Common myeloid progenitor, CD34-positive (primary cell): ENCODE measurements around the gene OR5L2. TPM values are rescaled to one million over a fixed set of nuclear protein-coding genes. Genes with fewer than 3 reads are reported as not detected.

ENCODE experiments used
- CTCF ChIA-PET: fragments of 350-600 bp; sonication (Branson Sonifier 250); formaldehyde crosslinking; loops from one replicate; lab custom pipeline; 2021; ENCODE audit warnings: antibody characterized with exemption; lab: Charles Lee
- POLR2A ChIA-PET: fragments of 350-600 bp; sonication (Branson Sonifier 250); formaldehyde crosslinking; loops from one replicate; lab custom pipeline; 2021; ENCODE audit warnings: antibody characterized with exemption; lab: Charles Lee
- DNase-seq, 3 donors: peaks; one replicate each; pipeline versions ENCODE4 v3.0.0 to v3.0.0-alpha.2; 2013
- H3K27ac ChIP-seq, 2 experiments: 1 replicate in 1 of 2; 2 replicates in 1 of 2; pipeline ENCODE4 v1.7.0; 2013; ENCODE audit warnings: inconsistent platforms in 2 of 2, low read length in 2 of 2, mild to moderate bottlenecking in 2 of 2, low read depth in 1 of 2, moderate library complexity in 1 of 2; ENCODE audit not compliant: severe bottlenecking in 2 of 2, insufficient read depth in 1 of 2, poor library complexity in 1 of 2
- H3K27me3 ChIP-seq, 5 experiments: replicated peaks in 2 of 5; 1 replicate in 3 of 5; 2 replicates in 2 of 5; pipeline versions ENCODE4 v1.6.1 to v1.7.0; 2013; ENCODE audit warnings: low read length in 4 of 5, mild to moderate bottlenecking in 2 of 5, moderate library complexity in 2 of 5, inconsistent platforms in 1 of 5; ENCODE audit not compliant: insufficient read depth in 5 of 5, control insufficient read depth in 4 of 5
- H3K36me3 ChIP-seq, 4 experiments: 1 replicate in 2 of 4; 2 replicates in 2 of 4; pipeline versions ENCODE4 v1.6.1 to v1.7.0; 2013; ENCODE audit warnings: low read length in 3 of 4, control low read depth in 1 of 4, mild to moderate bottlenecking in 1 of 4; ENCODE audit not compliant: control insufficient read depth in 4 of 4, insufficient read depth in 4 of 4
- H3K4me1 ChIP-seq, 4 experiments: 1 replicate in 3 of 4; 2 replicates in 1 of 4; pipeline versions ENCODE4 v1.6.1 to v1.7.1; 2013; ENCODE audit warnings: low read length in 3 of 4, mild to moderate bottlenecking in 3 of 4, control low read depth in 1 of 4, inconsistent platforms in 1 of 4, moderate library complexity in 1 of 4; ENCODE audit not compliant: control insufficient read depth in 4 of 4, insufficient read depth in 4 of 4; ENCODE audit errors: control extremely low read depth in 1 of 4
- H3K4me3 ChIP-seq, 7 experiments: 1 replicate in 4 of 7; 2 replicates in 3 of 7; pipeline versions ENCODE4 v1.5.1 to v1.7.0; 2013; ENCODE audit warnings: mild to moderate bottlenecking in 7 of 7, low read length in 6 of 7, moderate library complexity in 6 of 7, inconsistent platforms in 2 of 7, low read depth in 2 of 7, control low read depth in 1 of 7; ENCODE audit not compliant: insufficient read depth in 4 of 7, control insufficient read depth in 1 of 7; ENCODE audit errors: extremely low read depth in 1 of 7
- H3K9me3 ChIP-seq, 5 experiments: 1 replicate in 4 of 5; 2 replicates in 1 of 5; pipeline versions ENCODE4 v1.6.1 to v1.7.1; 2013; ENCODE audit warnings: low read length in 4 of 5, mild to moderate bottlenecking in 2 of 5, inconsistent platforms in 1 of 5, low read depth in 1 of 5, moderate library complexity in 1 of 5; ENCODE audit not compliant: control insufficient read depth in 4 of 5, insufficient read depth in 2 of 5; ENCODE audit errors: control extremely low read depth in 1 of 5
- WGBS: methylation state at CpG from one replicate; pipeline ENCODE4 v1.1.5; 2013; ENCODE audit not compliant: insufficient coverage; 5-methylcytosine and 5-hydroxymethylcytosine counted together
- polyA plus RNA-seq: library from polyadenylated mRNA; unstranded; fragments of 120-200 nt; gene quantifications from one replicate; pipeline ENCODE4 v1.2.1, GENCODE V29; 2013

OR5L2 gene
- not detected for polyA plus RNA-seq

DNA sequence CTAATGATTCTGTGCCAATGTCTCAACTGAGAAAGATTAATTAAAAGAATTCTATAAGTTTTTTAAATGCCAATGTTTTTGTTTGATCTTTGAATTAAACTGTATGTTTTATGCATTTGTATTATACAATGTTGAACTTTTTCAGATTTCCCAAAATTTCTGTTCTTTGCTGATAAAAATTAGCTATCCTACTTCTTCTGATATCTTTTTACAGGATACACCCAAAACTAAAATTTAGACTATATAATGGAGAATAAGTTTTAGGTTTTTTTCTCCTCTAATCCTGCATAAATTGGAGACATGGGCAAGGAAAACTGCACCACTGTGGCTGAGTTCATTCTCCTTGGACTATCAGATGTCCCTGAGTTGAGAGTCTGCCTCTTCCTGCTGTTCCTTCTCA lies at the start of gene OR5L2:
TSS of gene OR5L2 (plus strand) at position 301 of the 400 bp plus-strand sequence. CDS start at position 301, 0 bp downstream.
- no peak within 1 kb of the TSS for H3K4me3 ChIP-seq
- DNase-seq, result no peak
- no peaks in the 10 kb centered on the region for H3K36me3 ChIP-seq
- no peaks in the 10 kb centered on the region for H3K4me1 ChIP-seq
- ChIA-PET POLR2A (no interaction called here), CTCF (interaction anchor here (0.6 kb wide), 1 partner anchor 653 kb away, joined by 3 read pairs; no protein-coding TSS in a partner anchor)
- H3K27me3 ChIP-seq, result no peaks in the 10 kb centered on the region
- H3K27ac ChIP-seq, result no peak within 1 kb of the TSS
- no peaks in the 10 kb centered on the region for H3K9me3 ChIP-seq

DNA sequence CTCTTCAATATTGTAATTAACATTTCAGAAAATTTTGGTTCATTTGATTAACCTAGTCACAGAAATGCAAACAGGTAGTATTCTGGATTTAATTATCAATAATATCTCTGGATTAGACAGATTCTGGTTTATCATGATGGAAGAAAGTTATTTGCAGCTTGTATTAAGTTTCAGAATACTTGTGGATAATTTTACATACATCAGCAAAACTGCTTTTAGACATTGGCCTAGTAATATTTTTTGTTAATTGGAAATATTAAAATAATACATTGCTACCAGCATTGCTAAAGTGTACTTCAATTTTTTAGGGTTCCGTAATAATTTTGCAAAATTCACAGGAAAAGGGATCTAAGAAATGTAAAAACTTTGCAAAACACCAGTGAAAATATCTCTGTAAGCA lies 35.4 kb upstream of the OR5L2 start:
- DNase-seq, result no peak
- Histone ChIP-seq H3K27me3 (no peaks in the 10 kb centered on the region), H3K4me1 (no peaks in the 10 kb centered on the region), H3K4me3 (no peak overlapping the region), H3K9me3 (peaks cover 0 to 3% (median 0%) of the 10 kb centered on the region in 5 experiments), H3K36me3 (no peaks in the 10 kb centered on the region), H3K27ac (no peak overlapping the region)
- ChIA-PET POLR2A (no interaction called here), CTCF (no interaction called here)
- WGBS, result no CpG with 5 or more reads among the region's 1 CpG

DNA sequence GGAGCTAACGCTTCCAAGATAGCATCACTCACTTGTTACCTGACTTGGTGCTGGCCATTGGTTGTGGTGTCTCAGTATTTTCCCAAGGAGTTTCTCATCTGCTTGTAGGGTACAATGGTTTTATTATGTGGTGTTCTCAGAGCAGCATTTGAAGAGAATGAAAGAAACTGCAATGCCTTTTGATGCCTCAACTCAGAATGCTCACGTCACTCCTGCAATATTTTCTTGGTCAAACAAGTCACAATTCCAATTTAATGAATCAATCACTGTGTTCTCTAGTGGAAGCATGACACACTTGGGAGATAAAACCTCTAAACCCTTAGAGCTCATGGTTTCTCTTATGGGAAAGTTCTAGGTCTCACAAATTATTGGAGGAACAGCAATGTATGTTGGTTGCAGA lies 33.7 kb upstream of the OR5L2 start:
- ChIA-PET CTCF (no interaction called here), POLR2A (no interaction called here)
- WGBS, result 80% methylated on average over 2 of the region's 2 CpGs
- no peaks in the 10 kb centered on the region for H3K4me1 ChIP-seq
- H3K27ac ChIP-seq, result no peak overlapping the region
- H3K9me3 ChIP-seq, result peaks cover 0 to 3% (median 0%) of the 10 kb centered on the region in 5 experiments
- no peak for DNase-seq
- no peaks in the 10 kb centered on the region for H3K36me3 ChIP-seq
- no peaks in the 10 kb centered on the region for H3K27me3 ChIP-seq
- H3K4me3 ChIP-seq, result no peak overlapping the region

DNA sequence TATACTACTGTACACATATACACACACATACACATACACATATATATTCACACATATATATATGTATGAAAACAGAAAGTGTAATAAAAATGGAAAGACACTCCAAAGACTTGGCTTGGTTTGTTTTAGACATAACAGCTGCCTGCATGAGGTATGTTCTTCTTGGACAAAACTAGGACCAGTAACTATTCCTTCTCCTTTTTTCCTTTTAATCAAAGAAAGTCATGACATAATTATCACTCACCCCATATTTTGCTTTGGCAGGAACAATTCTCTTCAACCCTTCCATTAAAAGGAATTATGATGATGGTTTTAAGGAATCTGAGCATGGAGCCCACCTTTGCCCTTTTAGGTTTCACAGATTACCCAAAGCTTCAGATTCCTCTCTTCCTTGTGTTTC lies 31.8 kb upstream of the OR5L2 start, which contains the start of gene OR5D14:
TSS of gene OR5D14 (plus strand) at position 301 of the 400 bp plus-strand sequence. CDS start at position 301, 0 bp downstream.
- H3K4me3 ChIP-seq, result no peak within 1 kb of the TSS
- H3K27me3 ChIP-seq, result no peaks in the 10 kb centered on the region
- H3K9me3 ChIP-seq, result peaks cover 0 to 2% (median 0%) of the 10 kb centered on the region in 5 experiments
- ChIA-PET CTCF (no interaction called here), POLR2A (no interaction called here)
- no peak within 1 kb of the TSS for H3K27ac ChIP-seq
- no peaks in the 10 kb centered on the region for H3K36me3 ChIP-seq
- no peak for DNase-seq
- no peaks in the 10 kb centered on the region for H3K4me1 ChIP-seq

DNA sequence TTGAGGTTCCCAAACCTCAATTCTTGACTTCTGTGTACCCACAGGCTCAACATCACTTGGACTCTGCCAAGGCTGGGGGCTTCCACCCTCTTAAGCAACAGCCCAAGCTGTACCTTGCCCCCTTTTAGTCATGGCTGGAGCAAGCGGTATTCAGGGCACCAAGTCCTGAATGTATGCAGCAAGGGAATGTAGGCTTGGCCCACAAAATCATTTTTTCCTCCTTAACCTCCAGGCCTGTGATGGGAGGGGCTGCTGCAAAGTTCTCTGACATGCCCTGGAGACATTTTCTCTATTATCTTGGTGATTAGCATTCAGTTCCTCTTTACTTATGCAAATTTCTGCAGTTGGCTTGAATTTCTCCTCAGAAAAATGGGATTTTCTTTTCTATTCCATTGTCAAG lies 20.8 kb upstream of the OR5L2 start:
- peaks cover 0 to 5% (median 0%) of the 10 kb centered on the region in 5 experiments for H3K9me3 ChIP-seq
- CTCF ChIA-PET, result no interaction called here
- H3K27ac ChIP-seq, result no peak overlapping the region
- WGBS, result no CpG with 5 or more reads among the region's 1 CpG
- no peak overlapping the region for H3K4me3 ChIP-seq
- no peaks in the 10 kb centered on the region for H3K4me1 ChIP-seq
- DNase-seq, result no peak
- no peaks in the 10 kb centered on the region for H3K36me3 ChIP-seq
- H3K27me3 ChIP-seq, result no peaks in the 10 kb centered on the region
- POLR2A ChIA-PET, result no interaction called here

DNA sequence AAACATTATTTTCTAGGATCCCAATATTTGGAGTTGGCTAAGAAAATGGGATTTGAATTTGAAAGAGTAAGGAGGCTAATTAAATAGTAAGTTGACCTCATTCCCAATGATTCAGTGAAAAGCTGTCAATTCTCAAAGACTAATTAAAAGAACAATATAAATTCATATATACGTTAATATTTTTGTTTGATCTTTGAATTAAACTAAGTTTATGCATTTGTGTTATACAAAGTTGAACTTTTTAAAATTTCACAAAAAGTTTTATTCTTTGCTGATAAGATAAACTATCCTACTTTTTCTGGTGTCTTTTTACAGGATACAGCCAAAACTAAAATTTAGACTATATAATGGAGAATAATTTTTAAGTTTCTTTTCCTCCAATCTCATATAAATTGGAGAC lies 16.0 kb upstream of the OR5L2 start, which contains the start of gene OR5L1:
TSS of gene OR5L1 (plus strand) at position 301 of the 400 bp plus-strand sequence. CDS start 100 bp downstream, outside the sequence.
- POLR2A ChIA-PET, result no interaction called here
- Histone ChIP-seq H3K27me3 (no peaks in the 10 kb centered on the region), H3K4me1 (no peaks in the 10 kb centered on the region), H3K4me3 (no peak within 1 kb of the TSS), H3K36me3 (no peaks in the 10 kb centered on the region), H3K9me3 (peaks cover 0 to 3% (median 0%) of the 10 kb centered on the region in 5 experiments), H3K27ac (no peak within 1 kb of the TSS)
- DNase-seq, result no peak
- CTCF ChIA-PET, result no interaction called here
- no CpG with 5 or more reads among the region's 1 CpG for WGBS

DNA sequence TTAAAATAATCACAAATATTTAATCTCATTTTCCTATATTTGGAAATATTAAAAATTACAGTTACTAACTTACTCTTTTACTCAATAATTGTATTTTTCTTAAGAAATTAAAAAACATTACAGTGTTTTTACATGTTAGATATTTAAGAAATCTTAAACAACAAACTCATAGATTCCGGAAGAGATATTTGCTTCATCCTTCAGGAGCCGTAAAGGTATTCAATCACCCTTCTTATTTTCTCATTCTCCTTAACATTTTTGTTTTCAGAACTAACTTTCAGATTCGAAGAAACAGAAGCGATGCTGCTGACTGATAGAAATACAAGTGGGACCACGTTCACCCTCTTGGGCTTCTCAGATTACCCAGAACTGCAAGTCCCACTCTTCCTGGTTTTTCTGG lies 7.7 kb upstream of the OR5L2 start, which contains the start of gene OR5D18:
TSS of gene OR5D18 (plus strand) at position 301 of the 400 bp plus-strand sequence. CDS start at position 301, 0 bp downstream.
- Histone ChIP-seq H3K27me3 (no peaks in the 10 kb centered on the region), H3K36me3 (no peaks in the 10 kb centered on the region), H3K27ac (no peak within 1 kb of the TSS), H3K4me3 (no peak within 1 kb of the TSS), H3K4me1 (no peaks in the 10 kb centered on the region), H3K9me3 (peaks cover 0 to 3% (median 0%) of the 10 kb centered on the region in 5 experiments)
- DNase-seq, result no peak
- POLR2A ChIA-PET, result no interaction called here
- CTCF ChIA-PET, result no interaction called here
- WGBS, result 93% methylated on average over 3 of the region's 5 CpGs
